ENCODE results near the gene PPIH.
"Not testable (repeated sequence)": the region's sequence is repeated elsewhere in the genome, so short reads cannot be mapped to it uniquely, and the experiment has no call there.

Gene PPIH

DNA sequence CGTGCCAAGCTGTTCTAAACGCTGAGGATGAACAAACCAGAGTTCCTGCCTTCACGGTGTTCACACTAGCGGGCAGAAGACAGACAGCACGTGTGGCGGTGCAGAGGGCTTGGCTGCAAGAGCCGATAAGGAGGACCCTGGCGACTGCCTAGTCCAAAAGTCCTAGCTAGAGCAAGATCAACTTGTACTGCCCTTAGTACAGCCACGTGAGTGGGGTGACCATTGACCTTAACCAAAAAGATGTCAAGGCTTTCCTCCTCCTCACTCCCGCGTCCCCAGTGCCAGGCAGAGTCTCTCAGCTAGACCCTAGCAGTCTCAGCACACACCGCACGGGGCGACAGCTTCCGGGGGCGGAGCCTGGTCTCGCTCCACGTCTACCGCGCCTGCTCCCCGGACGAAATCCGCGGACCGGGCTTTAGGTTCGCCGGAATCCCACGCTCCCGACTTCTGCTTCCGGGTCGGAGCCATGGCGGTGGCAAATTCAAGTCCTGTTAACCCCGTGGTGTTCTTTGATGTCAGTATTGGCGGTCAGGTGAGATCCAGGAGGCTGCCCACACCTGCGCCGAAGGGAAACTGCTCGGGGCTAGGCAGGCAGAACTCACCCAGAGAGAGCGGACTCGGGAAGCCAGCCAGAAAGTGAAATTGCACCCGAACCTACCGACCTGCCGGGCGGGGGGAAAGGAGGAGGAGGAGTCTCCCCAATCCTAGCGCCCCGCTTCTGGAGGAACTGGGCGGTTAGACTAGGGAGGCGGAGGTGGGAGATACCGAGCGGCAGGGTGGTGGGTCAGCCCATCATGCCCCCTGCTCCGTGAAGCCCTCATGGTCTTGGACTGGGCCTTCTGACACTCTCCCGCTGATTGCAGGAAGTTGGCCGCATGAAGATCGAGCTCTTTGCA is at the start of gene PPIH:
Gene PPIH (plus strand): TSS at position 443 of the 896 bp plus-strand sequence. CDS start 24 bp downstream, at position 467.
- peak; percentile 81 for DNase-seq

DNA sequence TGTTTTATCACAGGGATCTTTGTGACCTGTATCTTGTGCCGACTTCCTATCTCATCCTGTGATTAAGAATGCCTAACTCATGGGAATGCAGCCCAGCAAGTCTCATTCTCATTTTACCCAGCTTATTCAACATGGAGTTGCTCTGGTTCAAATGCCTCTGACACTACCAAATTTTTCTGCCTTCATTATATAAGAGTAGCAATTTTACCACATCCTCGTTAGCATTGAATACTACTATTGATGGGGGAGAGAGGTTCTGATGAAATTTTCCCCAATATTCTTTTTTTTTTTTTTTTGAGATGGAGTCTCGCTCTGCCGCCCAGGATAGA is 44.5 kb upstream of the PPIH start:
- no peak for DNase-seq

DNA sequence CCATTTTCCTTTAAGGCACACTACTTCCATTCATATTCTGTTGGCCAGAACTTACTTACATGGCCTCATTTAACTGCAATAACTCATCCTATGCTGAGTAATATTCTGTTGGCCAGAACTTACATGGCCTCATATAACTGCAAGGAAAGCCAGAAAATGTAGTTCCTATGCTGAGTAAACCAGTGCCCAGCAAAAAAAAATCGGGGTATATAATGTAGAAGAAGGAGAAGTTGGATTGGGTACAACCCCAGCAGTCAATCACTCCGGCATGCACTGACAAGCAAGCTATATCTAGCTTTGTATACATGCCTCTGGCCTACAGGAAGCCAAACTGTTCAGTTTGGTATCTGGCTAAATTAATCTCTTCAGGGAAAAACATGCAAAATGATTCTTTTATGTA is 39.4 kb upstream of the PPIH start:
- DNase-seq = no peak

DNA sequence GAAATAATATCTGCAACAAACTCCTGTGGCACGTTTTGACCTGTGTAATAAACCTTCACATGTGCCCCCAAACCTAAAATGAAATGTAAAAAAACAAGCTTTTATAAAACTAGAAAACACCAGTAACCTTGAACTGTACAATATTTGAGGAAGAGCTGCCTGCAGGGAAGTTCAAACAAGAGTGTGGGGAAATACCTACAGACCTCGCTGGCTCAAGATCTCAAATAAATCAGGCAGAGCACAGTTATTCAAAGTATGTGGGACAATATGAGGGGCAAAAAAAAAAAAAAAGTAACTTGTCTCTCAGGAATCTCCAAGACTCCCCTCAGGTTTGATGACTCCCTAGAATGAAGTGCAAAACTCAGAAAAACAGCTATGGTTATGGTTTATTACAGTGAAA is 37.9 kb upstream of the PPIH start:
- no peak for DNase-seq

DNA sequence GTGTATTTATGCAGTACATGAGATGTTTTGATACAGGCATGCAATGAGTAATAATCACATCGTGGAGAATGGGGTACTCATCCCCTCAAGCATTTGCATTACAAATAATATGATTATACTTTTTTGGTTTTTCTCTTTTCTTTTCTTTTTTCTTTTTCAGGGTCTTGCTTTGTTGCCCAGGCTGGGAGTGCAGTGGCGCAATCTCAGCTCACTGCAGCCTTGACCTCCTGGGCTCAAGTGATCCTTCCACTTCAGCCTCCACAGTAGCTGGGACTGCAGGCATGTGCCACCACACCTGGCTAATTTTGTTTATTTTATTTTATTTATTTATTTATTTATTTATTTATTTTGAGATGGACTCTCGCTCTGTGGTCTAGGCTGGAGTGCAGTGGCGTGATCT is 37.0 kb upstream of the PPIH start:
- not testable (repeated sequence) for DNase-seq

DNA sequence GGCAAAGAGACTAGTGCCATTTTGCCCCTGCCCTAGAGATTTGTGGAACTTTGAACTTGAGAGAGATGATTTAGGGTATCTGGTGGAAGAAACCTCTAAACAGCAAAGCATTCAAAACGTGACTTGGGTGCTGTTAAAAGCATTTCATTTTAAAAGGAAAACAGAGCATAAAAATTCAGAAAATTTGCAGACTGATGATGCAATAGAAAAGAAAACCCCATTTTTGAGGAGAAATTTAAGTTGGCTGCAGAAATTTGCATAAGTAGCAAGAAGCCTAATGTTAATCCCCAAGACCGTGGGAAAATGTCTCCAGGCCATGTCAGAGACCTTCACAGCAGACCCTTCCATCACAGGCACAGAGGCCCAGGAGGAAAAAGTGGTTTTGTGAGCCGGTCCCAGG is 31.0 kb upstream of the PPIH start:
- not testable (repeated sequence) for DNase-seq

DNA sequence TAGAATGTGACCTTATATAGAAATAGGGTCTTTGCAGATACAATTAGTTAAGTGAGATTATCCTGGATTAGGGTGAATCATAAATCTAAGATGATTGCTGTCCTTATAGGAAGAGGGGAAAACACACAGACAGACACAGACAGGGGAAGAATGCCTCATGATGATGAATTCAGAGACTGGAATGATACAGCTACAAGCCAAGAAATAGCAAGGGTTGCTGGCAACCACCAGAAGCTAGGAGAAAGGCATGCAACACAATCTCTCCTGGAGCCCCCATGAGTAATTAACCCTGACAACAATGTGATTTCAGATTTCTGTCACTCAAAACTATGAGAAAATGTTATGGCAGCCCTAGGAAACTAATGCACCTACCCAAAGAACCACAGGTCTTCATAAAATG is 19.1 kb upstream of the PPIH start:
- DNase-seq = no peak

DNA sequence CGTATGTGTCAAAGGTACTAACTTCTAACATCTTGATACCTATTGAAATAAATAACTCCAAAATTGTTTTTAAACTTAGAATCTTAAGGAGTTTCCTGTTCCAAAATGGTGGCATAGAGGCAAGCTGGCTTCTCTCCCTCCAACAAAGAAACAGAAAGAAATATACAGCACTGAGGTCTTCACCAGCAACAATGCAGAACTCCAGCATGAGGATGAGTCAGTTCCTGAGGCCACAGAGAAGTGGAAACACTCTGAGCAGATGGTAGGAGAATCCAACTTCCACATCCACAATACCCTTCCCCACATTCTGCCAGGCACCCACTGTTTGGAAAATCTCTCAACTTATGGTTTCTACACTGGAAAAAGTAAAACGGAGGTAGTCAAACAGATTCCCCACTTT is 12.2 kb upstream of the PPIH start:
- no peak for DNase-seq

DNA sequence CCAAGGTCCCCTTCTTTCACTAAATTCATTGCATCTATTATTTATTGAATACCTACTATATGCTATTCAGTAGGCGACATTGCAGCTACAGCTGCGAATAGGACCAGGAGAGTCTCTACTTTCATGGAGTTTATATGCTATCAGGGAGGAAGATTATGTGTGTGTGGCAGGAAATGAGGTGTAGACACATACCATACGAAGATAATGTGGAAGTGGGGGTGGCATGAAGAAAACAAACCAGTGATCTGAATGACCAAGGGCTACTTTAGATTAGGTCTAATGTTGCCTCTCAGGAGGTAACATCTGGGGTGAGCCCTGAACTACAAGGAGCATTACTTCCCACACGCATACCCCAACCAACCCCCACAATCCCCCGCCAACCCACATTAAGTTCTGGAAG is 1.0 kb upstream of the PPIH start:
- no peak for DNase-seq

DNA sequence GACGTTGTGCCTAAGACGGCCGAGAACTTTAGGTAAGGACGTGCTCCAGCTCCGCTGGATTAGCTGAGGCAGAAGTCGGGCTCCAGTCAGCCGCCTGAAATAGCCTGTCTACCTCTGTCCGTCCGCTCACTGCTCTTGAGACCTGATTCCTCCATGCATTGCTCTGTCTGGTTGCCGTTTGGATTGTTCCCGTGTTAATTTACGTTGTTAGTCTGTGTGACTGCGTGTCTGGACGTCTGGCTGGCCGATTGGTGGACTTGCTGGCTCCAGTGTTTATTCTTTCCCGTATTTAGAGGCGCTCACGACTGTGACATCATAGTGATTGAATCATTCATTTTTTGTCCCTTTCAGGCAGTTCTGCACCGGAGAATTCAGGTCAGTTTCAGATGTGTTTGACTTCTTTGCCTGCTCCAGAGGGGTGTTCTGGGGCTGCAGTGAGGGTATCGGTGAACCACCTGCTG is 684 bp downstream of the PPIH start:
- no peak for DNase-seq

DNA sequence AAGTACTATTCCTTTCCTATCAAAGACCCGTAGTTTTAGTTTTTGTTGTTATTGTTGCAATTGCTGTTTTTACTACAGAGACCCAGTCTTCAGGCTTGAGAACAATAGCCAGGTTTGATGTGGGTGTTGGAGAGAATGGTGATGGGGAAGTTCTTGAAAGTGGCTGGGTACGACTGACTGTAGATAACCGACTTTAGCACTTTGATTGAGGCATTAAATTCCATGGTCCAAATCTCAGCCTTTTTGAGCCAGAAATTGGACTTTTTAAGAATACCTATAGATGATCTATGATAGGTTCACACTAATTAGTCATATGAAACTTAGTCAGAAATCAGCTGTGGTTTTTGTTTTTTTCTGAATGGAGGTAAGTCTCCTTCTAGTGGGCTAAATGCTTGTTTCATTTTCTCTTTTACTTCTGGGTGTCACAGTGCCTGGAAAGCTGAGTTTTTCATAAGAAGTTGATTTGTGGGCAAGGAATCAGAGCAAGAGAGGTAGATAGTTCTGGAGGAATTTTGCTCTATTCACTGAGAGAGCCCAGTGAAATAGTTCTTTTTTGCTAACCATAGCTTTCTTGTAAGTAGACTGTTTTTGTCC is 2.8 kb downstream of the PPIH start:
- DNase-seq = no peak

DNA sequence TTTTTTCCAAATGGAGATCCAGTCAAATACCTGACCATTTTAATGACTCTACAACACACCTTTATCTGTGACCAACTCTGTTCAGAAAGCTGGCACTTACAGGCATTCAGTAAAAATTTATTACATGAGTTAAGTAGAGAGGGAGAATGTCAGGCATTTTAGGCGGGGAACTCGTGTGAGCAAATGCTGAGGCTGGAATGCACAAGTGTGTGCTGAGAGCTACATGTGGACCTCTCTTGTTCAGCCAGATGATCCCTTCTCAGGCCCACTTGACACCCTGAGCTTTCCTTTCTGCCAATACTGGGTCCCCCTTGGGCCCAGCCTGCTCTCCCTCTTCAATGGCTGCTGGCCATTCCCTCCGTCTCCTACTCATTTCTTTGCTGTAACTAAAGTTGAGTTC is 11.7 kb downstream of the PPIH start:
- no peak for DNase-seq

DNA sequence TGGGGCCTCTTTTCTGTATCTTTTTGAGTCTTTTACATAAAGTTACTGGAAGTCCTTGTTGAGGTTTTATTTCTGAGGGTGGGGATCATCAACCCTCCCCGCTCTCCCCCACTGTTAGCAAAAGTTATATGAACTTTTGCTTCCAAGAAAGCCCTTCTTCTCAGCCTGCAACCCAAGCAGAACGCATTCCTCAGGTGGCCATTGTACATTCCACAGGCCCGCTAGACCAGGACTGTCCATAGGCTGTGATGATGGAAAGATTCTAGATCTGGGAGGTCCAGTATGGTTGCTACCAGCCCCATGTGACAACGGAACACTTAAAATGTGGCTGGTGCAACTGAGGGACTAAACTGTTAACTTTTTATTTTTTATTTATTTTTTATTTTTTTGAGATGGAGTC is 12.2 kb downstream of the PPIH start:
- DNase-seq = no peak

DNA sequence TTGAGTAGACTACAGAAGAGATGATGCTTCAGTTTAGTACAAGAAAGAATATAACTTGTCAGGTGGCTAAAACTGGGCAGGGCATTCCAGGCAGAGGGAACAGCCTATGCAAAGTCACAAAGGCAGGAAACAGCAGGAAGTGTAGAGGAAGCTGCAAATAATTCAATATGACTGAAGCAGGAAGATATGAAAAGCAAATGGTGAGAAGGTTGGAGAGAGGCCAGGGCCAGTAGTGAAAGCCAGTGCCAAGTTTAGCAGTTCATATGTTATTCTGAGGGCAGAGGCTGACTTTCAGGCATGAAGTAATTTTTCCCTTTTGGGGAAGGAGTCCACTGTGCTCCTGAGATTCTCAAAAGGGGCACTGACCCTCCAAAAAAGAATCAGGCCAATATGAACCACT is 16.0 kb downstream of the PPIH start:
- no peak for DNase-seq

DNA sequence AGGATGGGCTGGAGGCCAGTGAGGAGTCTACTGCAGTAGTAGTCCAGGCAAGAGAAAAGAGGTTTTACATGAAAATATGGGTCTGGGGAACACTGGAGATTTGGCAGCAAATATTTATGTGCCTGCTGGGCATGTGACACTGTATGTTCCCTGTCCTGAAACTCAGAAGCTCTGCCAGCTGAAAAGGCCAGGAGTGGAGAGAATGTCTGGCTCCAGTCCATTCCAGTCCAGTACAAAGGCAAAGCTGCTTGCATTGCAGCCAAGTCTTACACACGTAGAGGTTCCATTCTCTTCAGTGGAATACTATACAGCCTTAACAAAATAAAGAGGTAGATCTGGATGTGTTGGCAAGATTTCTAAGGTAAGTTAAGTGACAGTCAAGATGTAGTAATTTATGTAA is 16.5 kb downstream of the PPIH start:
- DNase-seq = no peak

DNA sequence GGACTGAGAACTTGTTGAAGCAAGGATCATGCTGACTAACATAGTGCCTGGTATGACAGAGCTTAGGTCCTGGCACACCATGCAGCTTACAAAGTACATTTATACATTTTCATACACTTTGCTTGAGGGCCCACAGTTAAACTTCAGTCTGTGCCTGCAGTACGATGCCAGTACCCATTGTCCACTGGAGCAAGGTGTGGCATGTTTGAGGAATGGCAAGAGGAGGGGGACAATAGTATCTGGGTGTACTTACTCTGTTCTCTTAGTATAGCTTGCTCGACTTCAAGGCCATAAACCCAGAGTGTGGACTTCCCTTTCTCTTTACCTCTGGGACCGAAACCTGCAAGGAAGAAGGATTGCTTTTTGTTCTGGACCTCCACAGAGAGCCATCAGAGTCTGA is 17.2 kb downstream of the PPIH start:
- no peak for DNase-seq

DNA sequence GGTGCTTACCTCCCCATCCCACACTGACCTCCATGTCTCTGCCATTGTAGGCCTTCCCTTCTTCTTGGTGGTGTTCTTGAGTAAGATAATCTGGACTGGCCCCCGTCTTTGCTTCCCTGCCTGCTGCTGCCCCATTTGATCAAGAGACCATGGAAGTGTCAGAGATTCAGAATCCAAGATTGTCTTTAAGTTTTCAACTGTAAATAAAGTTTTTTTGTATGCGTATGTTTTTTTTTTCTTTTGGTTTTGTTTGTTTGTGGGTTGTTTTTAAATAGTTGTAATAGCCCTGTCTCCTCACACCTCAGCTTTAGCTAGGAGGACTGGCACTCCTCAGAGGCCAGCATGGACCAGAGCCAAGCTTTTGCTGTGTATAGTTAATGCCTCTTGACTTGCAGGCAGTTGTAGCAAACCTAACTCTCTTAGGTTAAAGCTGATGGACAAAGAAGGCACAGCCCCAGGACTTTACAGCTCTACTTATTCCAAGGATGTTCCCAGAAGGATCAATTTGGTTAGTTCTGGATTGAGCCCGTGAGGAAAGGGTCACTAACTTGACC is 18.4 kb downstream of the PPIH start:
- no peak for DNase-seq

DNA sequence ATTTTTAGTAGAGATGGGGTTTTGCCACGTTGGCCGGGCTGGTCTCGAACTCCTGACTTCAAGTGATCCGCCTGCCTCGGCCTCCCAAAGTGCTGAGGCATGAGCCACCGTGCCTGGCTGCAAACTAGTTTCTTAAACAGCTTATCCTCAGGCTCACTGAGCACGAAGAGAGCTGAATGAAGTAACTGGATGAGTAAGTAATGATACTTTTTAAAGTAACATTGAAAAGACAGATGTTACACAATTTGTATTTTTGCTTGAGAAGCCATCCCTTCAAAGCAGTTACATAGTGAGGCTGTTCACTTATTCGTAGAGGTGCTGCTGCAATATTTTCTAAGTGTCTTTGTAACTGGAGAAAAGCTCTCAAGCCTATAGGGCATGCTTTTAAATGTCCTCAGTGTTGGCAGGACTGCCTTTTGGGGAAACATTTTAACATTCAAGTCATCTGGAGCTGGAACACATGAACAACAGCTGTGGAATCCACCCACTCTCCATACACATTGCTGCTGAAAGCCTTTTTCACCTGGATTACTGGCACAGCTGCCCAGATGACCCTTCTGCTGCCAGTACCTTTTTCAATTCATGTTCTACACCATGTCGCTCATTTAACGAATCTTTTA is 21.3 kb downstream of the PPIH start:
- no peak for DNase-seq

DNA sequence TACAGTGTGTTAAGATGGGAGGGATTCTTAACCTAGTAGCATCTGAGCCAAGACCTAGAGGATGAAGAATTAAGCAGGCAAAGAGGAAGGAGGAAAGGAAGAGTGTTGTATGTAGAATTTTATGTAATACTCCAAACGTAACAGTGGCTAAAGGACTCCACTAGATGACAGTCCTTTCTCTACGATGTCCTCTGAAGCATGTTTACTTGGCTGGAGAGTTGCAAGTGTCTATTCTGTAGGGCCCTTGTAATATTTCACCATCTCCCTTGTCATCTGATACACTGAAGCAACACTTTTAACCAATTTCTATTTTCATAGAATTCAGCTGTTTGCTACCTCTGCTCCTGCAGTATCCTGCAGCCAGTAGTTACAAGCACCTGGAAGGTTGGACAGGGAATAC is 21.8 kb downstream of the PPIH start:
- DNase-seq = no peak

DNA sequence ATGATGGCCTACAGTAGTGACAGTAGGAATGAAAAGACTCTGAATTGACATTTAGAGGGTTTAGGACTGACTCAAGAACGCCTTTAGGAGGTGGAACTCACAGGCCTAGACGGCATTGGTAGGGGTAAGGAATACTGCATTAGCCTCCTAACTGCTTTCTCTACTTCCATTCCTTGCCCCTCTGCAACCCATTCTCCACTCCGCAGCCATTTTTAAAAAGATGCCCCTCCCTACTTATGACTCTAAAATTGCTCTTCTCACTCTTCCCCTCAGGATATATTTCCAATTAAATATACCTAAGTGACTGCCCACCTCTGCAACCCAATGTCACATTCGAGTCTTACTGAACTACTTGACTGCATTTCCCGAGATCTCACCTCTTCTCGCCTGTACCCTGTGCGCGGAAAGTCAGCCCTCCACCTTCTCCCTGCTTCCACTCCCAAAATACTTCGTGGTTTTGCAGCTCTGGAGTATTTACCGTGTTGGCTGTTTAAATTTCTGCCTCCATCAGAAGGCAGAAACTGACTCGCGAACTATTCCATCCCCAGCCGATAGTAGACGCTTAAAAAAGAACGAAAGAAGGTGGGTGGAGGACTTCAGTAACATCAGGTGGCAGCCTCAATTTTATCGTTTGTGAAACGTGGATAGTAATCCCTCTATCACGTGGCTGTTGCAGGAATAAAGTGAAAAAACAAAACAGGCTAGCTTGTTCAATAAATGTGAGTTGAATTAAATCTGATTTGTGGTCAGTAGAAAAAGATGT is 22.9 kb downstream of the PPIH start:
- DNase-seq = no peak

DNA sequence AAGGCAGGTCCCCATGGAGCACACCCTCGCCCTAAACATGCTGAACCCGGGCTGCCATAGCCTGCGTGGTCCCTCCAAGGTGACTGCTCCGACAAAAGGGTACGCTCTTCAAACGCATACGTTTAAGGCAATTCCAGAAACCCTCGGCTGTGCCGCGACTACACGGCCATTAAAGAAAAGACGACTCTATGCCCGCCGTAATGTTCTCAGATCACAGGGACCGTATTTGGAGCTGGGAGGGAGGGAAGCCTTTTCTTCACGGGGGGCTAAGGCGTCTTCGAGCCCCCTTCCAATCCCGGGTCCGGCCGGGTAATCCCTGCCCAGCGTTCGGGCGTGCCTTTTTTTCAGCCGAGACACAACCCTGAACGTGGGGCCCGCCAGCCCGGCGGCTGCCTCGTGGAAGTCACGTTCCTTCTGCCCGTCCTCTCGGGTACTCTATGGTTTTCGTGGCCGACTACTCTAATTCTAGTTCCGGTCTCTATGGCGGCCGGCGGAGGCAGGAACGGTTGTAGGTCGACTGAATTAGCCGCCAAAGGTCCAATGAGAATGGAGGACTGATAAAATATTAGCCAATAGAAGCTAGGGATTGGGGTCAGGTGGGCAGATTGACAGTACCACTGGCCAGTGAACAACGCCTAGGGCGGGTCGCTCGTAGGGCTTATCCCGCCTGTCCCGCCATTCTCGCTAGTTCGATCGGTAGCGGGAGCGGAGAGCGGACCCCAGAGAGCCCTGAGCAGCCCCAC is 23.7 kb downstream of the PPIH start, which contains the start of gene YBX1:
Gene YBX1 (plus strand): TSS at position 678 of the 743 bp plus-strand sequence. CDS start 148 bp downstream, outside the sequence.
- peak; percentile 97 for DNase-seq

DNA sequence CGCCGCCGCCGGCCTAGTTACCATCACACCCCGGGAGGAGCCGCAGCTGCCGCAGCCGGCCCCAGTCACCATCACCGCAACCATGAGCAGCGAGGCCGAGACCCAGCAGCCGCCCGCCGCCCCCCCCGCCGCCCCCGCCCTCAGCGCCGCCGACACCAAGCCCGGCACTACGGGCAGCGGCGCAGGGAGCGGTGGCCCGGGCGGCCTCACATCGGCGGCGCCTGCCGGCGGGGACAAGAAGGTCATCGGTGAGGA is 24.2 kb downstream of the PPIH start:
- DNase-seq = not testable (repeated sequence)
